Glomerular visceral epithelial cell (primary cell): ENCODE results near the gene KAT6B.
A peak's percentile ranks its signal among the peaks of the same experiment; 100 is the strongest.
"Not testable (repeated sequence)": the region's sequence is repeated elsewhere in the genome, so short reads cannot be mapped to it uniquely, and the experiment has no call there.

Experiments used
- DNase-seq: peaks from one replicate; pipeline ENCODE4 v3.0.0-alpha.2; 2016; ENCODE audit errors: extremely low spot score

Gene KAT6B

DNA sequence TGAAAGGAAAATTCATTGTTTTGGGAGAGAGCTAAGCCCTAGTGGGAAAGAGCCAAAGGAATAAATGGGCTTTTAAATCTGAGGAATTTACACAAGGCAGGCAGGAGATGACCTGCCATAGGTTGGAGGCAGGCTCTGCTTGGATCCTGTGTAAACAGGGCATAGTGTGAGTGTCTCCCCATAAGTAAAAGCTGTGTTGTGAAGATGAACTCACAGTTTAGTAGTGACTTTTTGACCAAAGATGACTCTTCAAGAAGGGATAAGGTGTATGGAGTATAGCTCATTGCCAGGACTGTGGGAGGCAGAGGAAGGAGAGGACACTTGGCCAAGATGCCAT lies 63.2 kb downstream of the KAT6B start:
- DNase-seq: no peak

DNA sequence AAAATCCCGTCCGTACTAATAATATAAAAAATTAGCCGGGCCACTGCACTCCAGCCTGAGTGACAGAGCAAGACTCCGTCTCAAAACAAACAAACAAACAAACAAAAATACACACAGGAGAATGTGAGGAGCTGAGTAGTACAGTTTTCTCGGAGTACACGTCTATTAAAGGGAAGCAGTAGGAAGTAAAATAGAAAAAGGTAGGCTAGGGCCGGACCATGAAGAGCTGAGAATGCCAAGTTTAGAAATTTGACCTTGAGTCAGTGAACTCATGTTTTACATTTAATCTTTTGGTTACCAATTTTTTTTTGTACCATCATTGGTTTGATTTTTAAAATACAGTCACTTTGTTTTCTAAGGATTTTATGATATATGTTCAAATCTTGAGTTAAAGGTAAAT lies 64.1 kb downstream of the KAT6B start:
- no peak for DNase-seq

DNA sequence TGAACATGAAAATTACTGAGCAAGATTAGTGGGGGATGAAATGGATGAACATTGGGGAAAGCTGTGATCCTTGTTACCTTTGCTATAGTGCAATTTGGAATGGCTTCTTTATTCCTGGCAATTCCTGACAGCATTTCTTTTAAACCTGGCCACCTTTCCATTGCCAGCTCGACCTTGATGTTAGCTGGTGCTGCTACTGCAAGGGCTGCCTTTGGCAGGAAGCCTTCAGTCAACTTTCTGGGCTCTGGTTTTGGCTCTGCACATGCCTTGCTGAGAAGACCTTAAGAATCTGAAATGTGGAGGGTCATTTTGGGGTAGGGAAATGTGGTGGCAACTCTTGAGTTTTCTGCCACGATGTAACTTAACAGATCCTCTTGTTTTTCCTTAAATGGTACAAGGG lies 64.7 kb downstream of the KAT6B start:
- no peak for DNase-seq

DNA sequence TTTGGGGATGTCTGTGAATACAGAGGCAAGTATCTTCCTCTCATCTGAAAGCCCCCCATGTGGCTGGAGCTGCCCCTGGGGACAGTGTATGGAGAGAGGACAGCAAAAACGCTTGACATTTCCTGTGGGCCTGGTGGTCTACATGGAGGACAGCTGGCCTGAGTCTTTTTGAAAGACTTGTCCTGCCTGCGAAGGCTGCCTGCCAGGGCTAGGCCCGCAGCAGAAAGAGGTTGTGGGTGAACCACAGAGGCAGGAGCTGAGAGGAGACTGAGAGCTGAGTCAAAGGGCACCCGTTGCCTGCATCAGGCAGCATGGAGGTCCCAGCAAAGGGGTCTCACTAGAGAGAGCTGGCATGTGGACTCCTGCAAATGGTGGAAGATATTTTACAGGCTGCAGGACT lies 66.4 kb downstream of the KAT6B start:
- DNase-seq: no peak

DNA sequence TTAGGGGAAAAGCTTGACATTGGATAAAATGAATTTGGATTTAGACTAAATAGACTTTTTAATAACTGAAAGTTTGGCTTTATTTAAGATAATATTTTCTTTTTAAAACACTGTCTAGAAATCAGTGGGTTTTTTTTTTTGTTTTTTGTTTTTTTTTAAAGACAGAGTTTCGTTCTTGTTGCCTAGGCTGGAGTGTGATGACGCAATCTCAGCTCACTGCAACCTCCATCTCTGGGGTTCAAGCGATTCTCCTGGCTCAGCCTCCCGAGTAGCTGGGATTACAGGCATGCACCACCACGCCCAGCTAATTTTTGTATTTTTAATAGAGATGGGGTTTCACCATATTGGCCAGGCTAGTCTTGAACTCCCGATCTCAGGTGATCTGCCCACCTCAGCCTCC lies 66.9 kb downstream of the KAT6B start:
- DNase-seq: not testable (repeated sequence)

DNA sequence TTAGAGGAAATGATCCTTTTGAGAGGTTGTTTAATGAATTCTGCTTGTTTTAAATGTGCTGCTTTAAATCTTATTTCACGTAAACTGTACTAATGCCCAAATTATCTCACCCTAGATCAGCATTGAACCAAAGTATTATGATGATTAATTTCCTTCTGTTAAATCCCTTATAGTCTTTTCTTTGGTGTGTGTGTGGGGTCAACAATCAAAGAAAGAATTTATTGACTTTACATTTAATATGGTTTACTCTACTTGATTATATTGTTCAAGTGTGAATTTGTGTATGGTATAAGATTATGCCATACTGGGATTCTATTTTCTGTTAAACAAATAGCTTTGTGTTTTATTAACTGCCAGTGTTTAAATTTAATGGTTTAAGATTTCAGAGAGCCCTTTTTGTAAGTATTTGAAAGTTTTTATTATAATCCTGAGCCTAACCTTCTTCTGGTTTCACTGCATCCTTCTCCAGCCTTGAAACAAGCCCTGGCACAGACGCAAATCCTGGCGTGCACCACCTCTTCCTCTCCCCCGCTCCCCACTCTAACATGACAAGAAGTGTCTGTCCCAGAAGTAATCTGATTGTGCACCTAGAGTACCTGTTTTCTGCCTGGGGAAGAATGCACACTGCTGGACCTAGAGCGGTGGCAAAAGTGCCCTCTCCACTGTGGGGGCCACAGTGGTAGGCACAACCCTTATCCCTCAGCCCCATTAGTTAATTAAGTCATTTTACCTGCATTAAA lies 70.6 kb downstream of the KAT6B start:
- no peak for DNase-seq

DNA sequence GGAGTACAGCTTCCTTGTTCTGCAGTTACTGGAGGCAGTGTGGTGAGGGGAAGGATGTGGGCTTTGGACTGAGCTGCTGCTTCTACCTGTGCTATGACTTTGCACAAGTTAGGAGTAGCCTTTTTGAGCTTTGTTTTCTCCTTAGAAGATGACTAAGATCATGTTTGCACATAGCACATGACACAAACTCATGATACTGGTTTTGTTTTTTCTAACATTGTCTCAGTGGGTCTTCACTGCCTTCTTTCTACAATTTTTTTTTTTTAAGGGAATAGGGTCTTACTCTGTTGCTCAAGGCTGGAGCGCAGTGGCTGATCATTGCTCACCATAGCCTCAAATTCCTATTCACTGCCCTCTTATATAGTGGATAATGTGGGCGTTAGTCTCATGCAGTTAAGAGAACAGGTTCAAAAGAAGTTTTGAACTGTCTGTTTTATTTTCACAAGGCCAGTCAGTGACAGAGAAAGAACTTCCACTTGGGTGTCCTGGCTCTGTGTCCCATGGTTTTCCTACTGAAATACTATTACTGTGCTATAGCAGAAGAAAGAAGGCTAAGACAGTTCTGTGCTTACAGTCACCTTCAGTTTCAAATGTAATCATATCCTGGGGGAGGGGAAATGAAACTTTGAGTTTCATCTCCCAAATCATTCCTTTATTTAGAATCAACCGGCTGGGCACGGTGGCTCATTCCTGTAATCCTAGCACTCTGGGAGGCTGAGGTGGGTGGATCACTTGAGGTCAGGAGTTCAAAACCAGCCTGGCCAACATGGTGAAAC lies 72.0 kb downstream of the KAT6B start:
- no peak for DNase-seq

DNA sequence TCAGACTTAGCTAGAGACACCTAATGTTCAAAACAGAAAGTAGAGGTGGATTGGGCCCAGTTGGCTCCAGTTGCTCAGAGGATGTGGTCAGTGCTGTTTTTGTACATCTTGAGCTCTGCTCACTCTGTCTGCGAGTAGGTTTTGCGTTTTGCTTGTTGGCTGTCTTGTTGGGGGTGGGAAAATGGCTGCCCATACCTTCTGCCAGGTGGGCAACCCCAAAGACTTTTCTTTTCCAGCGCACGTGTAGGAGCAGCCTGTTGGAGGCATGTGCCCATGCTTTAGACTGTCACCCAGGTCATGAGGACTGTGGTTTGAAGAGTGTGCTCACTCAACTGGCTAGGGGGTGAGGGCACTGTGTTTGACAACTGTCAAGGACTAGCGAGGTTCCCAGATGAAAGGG lies 73.9 kb downstream of the KAT6B start:
- no peak for DNase-seq

DNA sequence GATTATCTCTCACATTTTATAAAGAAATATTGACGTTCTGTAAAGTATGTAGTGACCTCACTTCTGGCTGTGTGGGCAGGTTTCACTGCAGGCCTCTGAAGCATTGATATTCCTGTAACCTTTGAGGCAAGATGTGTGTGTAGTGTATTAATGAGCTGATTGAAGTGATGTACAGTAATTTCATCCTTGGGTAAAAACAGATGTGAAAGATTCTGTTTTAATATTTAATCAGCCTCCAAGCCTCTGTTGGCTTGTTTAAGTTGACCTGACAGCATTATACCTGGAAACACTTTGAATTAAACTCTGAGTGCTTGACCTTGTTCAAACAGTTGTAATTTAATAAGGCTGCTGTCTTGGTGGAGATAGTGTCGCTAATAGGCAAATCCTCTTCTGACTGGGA lies 74.9 kb downstream of the KAT6B start:
- no peak for DNase-seq

DNA sequence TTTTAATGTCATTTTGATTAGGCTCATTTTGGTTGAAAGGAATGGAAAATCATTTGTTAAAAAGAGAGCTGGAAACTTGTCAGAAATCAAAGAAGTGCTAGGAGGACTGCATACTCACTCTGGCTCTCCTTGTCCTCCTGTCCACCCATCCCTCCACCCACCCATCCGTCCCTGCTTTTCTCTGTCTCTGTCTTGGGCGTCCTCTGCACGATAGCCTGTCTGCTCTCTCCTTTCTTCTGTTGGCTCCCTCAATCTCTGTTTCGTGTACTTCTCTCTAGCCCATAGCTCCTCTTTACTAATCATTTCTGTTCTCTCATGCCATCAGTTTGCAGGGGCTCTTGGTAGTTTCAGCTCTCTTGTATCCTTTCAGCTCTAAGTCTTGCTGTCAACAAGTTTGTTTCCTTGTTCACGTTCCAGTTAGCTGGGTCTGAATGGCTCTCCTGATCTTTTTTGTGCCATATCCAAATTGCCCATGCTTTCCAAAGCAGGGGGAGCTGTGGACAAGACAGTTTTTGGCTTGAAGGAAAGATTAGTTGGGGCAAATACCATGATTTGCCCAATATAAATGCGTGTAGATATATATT lies 75.6 kb downstream of the KAT6B start:
- no peak for DNase-seq

DNA sequence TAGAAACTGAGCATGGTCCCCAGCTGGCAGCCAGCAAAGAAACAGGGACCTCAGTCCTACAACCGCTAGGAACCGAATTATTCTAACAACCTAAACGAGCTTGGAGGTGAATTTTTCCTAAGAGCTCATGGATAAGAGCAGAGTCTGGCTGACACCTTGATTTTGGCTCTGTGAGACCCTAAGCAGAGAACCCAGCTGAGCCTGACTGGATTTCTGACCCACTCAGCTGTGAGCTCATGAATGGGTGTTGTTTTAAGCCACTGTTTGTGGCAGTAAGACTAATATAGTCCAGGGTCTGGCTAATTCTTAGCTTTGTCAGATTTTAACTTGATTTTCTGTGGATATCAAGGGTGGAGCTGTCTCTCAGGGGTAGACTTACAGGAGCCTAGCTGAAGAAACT lies 77.1 kb downstream of the KAT6B start:
- no peak for DNase-seq

DNA sequence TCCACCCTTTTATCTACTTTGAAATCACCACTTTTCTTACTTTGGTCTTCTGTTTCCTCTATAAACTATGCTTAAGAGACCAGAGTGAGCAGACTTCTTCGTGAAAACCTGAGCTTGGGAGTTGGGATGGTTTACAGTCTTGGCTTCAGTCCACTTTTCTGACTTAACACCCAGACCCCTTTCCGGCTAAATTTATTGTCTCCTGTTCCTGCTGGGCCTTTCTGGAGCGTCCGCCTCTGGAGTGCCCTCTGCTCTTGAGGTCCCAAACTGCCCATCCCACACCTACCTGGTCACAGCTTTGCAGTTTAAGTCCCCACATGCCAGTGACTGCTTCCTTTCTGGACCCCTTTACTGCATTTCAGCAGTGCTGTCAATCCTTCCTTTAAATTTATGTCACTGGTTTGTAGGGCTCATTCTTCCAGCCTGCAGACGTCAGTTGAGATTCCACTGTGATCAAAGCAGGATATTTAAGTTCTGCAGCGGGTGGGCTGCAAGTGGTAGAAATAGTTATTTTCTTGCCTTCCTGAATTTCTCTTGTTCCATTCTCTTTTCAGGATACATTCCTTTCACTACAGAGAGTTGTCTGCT lies 80.3 kb downstream of the KAT6B start:
- no peak for DNase-seq

DNA sequence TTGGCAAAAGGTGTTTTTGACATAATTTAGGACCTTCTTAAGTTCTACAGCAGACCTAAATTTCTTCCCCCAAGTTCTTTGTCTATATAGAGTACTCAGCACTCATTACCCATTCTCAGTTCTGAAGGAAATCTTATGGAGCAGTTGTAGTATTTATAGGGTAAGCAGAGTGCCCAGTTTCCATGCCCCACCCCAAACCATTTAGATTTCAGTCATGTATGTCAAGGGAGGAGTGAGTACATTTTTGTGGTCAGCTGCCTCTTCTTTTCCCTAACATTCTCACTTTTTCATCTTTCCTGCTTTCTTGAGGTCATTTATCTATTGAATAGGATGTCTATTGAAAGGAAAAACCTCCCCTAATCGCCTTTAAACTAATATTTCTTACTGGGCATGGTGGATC lies 83.3 kb downstream of the KAT6B start:
- peak; percentile 41 for DNase-seq

DNA sequence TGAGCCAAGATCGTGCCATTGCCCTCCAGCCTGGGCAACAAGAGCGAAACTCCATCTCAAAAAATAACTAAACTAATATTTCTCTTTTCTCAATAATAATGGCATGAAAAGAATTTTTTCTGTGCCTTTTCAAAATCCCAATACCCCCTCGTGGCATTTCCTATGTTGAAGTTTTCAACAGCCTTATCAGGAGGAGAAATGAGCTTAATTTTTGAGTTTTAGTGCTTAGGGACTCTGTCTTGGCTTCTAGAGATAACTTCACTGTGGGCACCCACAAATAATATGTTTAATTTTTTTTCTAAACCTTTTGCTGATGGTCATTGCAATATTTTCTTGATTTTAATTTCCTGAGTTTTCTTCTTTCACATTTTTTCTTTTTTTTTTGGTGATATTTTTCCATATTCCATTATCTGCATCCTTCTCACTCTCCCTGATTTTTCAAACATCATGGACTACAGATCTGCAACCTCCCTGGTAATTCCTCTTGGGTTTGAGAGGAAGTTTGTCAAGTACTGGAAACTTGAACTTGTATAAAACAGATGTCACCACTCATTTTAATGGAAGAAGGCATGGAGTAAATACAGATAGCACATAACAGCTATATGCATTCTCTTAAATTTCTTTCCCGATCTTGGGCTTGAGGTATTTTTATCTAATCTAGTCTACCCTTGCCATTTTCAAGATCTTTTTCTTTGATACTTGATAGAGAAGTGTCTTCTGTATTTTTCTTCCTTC lies 84.0 kb downstream of the KAT6B start:
- no peak for DNase-seq

DNA sequence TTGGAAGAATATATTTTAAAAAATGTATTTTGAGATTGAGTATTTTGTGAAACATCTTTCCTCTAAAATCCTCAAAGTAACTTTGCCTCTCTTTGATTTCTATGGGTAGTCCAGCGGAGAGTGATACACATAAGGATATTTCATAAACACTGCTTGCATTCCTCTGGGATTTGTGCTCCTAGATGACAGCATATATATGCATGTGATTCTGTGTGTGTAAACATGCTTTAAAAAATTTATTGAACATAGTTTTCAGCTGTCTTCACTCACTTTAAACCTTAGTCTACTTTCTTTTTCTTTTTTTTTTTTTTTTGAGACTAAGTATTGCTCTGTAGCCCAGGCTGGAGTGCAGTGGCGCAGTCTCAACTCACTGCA lies 84.6 kb downstream of the KAT6B start:
- DNase-seq: no peak

DNA sequence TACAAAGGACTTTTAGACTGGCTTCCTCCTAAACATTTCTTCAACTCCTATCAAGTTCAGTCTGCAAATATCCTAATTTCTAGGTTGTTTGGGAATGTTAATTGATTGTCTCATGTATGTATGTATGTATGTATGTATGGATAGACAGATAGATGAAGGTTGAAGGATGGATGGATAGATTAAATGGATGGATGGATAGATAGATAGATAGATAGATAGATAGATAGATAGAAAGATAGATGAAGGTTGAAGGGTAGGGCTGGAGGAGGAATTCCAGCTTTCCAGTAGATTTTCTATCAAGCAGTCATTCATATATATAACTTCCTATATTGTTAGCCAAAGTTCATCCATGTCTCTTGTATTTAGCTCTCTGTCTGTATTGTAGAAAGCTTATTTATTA lies 85.8 kb downstream of the KAT6B start:
- DNase-seq: no peak

DNA sequence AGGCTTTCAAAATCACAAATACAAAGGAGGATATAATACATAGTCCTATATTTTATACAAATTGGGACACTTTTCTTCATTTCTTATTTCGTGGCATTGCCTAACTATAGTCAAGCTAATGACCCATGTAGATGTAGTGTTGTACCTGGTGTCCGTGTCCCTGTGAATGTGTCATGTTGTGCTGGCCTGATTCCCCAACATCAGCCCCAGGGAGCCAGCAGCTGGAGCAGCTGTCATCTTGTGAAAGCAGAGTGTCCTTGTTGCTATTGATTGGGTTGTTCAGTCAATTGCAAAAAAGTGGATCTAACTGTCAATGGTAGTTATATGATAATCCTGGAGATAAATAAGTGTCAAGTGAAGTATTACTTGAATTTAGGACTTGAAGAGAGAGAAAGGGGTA lies 86.3 kb downstream of the KAT6B start:
- no peak for DNase-seq

DNA sequence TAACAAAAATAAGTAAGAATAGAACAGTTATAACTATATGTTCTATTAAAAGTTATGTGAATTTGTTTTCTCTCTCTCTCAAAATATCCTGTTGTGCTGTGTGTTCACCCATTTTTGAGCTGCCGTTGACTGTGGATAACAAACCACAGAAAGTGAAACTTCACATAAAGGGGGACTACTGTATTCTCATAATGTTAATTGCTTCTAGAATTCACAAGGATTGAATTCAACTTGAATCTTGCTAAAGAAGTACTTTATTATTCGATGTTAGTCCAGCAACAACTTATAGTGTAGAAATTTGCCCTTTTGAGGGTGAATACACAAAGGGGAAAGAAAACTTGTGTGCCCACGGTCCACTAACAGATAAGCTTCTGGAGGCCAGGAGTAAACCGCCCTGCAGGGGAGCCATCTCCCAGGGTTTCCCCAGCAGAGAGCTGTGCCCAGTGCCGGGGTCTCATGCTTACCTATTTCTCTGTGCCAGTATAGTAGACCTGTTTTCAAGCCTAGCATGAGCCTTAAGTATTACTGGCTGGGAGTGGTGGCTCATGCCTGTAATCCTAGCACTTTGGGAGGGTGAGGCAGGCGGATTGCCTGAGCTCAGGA lies 87.1 kb downstream of the KAT6B start:
- DNase-seq: no peak

DNA sequence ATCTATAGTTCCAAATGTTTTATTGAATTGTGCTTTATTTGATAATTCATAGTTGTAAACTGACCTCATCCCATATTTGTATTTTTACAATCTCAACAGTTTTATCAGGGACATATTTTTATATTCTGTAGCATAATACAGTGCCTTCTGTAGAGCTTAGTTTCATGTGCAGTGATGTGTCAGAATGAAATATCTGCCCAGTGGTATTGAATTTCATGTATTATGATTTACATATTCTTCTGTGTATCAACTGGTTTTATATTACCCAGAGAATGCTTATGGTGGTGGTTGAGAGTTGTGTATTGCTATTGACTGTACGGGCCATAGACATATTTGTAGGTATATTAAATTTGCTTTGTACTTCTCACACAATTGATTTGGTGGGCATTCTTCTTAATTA lies 89.9 kb downstream of the KAT6B start:
- no peak for DNase-seq

DNA sequence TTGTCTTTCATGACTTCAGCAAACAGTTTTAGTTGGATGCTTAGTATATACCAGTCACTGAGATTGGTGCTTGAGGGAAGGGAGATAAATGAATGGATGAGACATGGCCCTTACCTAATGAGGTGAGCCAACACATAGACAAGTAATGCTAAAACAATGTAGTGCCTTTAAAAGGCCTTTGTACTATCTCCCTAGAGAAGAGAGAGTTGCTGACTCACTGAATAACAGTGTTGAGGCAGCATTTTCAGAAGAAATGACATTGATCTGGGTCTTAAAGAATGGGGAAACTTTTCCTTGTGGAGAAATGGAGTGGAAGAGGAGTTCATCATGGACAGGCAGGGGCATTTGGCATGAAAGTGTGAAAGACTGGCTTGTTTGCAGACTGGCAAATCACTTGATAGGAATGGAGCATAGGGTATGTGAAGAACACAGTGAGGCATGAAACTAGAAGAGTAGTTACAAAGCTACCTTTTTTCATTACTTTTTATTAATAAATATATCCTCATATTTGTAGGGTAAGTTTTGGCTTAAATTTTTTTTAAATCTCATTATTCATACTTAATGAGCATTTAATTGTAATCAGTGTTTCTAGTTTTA lies 91.2 kb downstream of the KAT6B start:
- peak; percentile 61 for DNase-seq

DNA sequence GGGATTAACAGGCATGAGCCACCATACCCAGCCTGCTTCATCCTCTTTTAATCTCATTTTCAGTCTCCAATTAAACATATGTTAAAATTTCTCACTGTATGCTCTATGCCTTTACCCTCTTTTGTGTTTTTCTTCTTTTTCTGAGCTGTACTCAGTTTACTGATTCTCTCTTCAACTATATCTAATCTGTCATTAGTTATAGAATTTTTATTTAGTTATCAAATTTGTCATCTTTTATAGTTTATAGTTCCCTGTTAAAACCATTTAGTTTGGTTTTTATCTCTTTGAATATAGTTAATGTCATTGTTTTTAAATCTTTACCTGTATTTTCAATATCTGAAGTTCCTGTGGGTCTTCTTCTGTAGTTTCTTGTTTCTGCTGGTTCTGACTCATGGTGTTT lies 93.3 kb downstream of the KAT6B start:
- DNase-seq: no peak
